Endodermal cell (in vitro differentiated cells): ENCODE data around the gene FAM204A. TPM values are rescaled to one million over a fixed set of nuclear protein-coding genes. Genes with fewer than 3 reads are reported as not detected.

Experiments
- DNase-seq: peaks from one replicate; pipeline ENCODE4 v3.0.0-alpha.2; 2017
- H3K27ac ChIP-seq: 2 replicates; pipeline ENCODE4 v1.5.1; 2013; ENCODE audit warnings: mild to moderate bottlenecking, low read depth, low read length, moderate library complexity
- H3K27me3 ChIP-seq: 2 replicates; pipeline ENCODE4 v1.6.1; 2013; ENCODE audit warnings: mild to moderate bottlenecking, low read length, moderate library complexity; ENCODE audit not compliant: insufficient read depth, control insufficient read depth, poor library complexity, severe bottlenecking
- H3K36me3 ChIP-seq: 2 replicates; pipeline ENCODE4 v1.7.0; 2013; ENCODE audit warnings: mild to moderate bottlenecking, low read length, moderate library complexity; ENCODE audit not compliant: control insufficient read depth, insufficient read depth
- H3K4me1 ChIP-seq: one replicate; pipeline ENCODE4 v1.7.0; 2013; ENCODE audit warnings: low read length; ENCODE audit not compliant: control insufficient read depth, insufficient read depth
- H3K4me3 ChIP-seq: 2 replicates; pipeline ENCODE4 v1.5.1; 2013; ENCODE audit warnings: mild to moderate bottlenecking, low read length, moderate library complexity
- H3K9ac ChIP-seq: 2 replicates; pipeline ENCODE4 v1.6.1; 2013; ENCODE audit warnings: mild to moderate bottlenecking, low read length, moderate library complexity; ENCODE audit not compliant: poor library complexity, severe bottlenecking; ENCODE audit errors: extremely low read depth
- H3K9me3 ChIP-seq: 2 replicates; pipeline ENCODE4 v1.6.1; 2013; ENCODE audit warnings: mild to moderate bottlenecking, low read length, moderate library complexity; ENCODE audit not compliant: control insufficient read depth
- H3K27ac Mint-ChIP-seq: 2 replicates; pipeline ENCODE4 v1.8.0; 2020; ENCODE audit warnings: mixed read lengths
- H3K27me3 Mint-ChIP-seq: 2 replicates; pipeline ENCODE4 v1.8.0; 2021; ENCODE audit warnings: mild to moderate bottlenecking, mixed read lengths; ENCODE audit not compliant: insufficient read depth
- H3K36me3 Mint-ChIP-seq: 2 replicates; pipeline ENCODE4 v1.8.0; 2020; ENCODE audit warnings: low read depth, mixed read lengths
- H3K4me1 Mint-ChIP-seq: 2 replicates; pipeline ENCODE4 v1.8.0; 2020; ENCODE audit warnings: mixed read lengths
- H3K4me3 Mint-ChIP-seq: 2 replicates; pipeline ENCODE4 v1.8.0; 2020; ENCODE audit warnings: mild to moderate bottlenecking, moderate library complexity, mixed read lengths
- H3K9me3 Mint-ChIP-seq: 2 replicates; pipeline ENCODE4 v1.8.0; 2020; ENCODE audit warnings: mild to moderate bottlenecking, mixed read lengths
- CTCF ChIP-seq: fragments of 200-600 bp; sonication (generic); conservative IDR thresholded peaks from 2 replicates; pipeline ENCODE4 v1.5.0; 2021; ENCODE audit warnings: antibody characterized with exemption, mild to moderate bottlenecking
- WGBS, 2 experiments: methylation state at CpG; one replicate each; pipeline versions ENCODE4 v1.1.5 to v1.1.7; 2013; ENCODE audit warnings: missing lambda C conversion rate in 2 of 2, mixed read lengths in 1 of 2; ENCODE audit not compliant: insufficient coverage in 1 of 2, insufficient read length in 1 of 2; 5-methylcytosine and 5-hydroxymethylcytosine counted together
- total RNA-seq, 2 donors: library from RNA; stranded (reverse); fragmentation: NEBNext Ultra II Directional in 1 of 2; extraction: Animal tissue kit (Norgen Biotek cat#: 25700) in 1 of 2; gene quantifications; 2 replicates in 1 of 2; 3 replicates in 1 of 2; pipeline ENCODE4 v1.2.1, GENCODE V29; 2021

FAM204A gene
- total RNA-seq, 2 donors from 2014 or later, result 40.9 to 43.3 TPM

- H3K4me1 ChIP-seq, result no peaks in the 10 kb centered on the region
- 83 to 86% methylated on average over 1 to 3 of the region's 4 CpGs for WGBS, 2 experiments
- Mint-ChIP-seq H3K27ac (no peak overlapping the region), H3K36me3 (no peaks in the 10 kb centered on the region), H3K9me3 (peaks cover 18% of the 10 kb centered on the region), H3K27me3 (no peaks in the 10 kb centered on the region), H3K4me3 (no peak overlapping the region), H3K4me1 (no peaks in the 10 kb centered on the region)
- no peak for DNase-seq
- no peak for TF ChIP-seq CTCF
- no peak overlapping the region for H3K27ac ChIP-seq
- H3K4me3 ChIP-seq, result no peak overlapping the region
- H3K27me3 ChIP-seq, result no peaks in the 10 kb centered on the region
- no peaks in the 10 kb centered on the region for H3K36me3 ChIP-seq
- H3K9me3 ChIP-seq, result peaks cover 11% of the 10 kb centered on the region
- no peak overlapping the region for H3K9ac ChIP-seq
These were observed 27.6 kb upstream of the FAM204A start for GRCh38 chr10:118369641-118370205.

- no peak overlapping the region for H3K27ac ChIP-seq
- no peak for DNase-seq
- no peaks in the 10 kb centered on the region for H3K36me3 ChIP-seq
- H3K4me3 ChIP-seq, result no peak overlapping the region
- H3K4me1 ChIP-seq, result no peaks in the 10 kb centered on the region
- H3K4me3 Mint-ChIP-seq, result no peak overlapping the region
- peaks cover 11% of the 10 kb centered on the region for H3K9me3 ChIP-seq
- H3K27ac Mint-ChIP-seq, result no peak overlapping the region
- no peaks in the 10 kb centered on the region for H3K27me3 ChIP-seq
- H3K36me3 Mint-ChIP-seq, result no peaks in the 10 kb centered on the region
- no peaks in the 10 kb centered on the region for H3K27me3 Mint-ChIP-seq
- H3K4me1 Mint-ChIP-seq, result no peaks in the 10 kb centered on the region
- no peak for TF ChIP-seq CTCF
- H3K9ac ChIP-seq, result no peak overlapping the region
- peaks cover 18% of the 10 kb centered on the region for H3K9me3 Mint-ChIP-seq
These were observed 23.6 kb upstream of the FAM204A start for GRCh38 chr10:118365702-118366101.

GRCh38 chr10:118362103-118362502, 20.0 kb upstream of the FAM204A start:
- H3K27ac ChIP-seq, result no peak overlapping the region
- no peaks in the 10 kb centered on the region for H3K27me3 Mint-ChIP-seq
- H3K36me3 Mint-ChIP-seq, result no peaks in the 10 kb centered on the region
- no peaks in the 10 kb centered on the region for H3K27me3 ChIP-seq
- H3K4me1 ChIP-seq, result no peaks in the 10 kb centered on the region
- peaks cover 11% of the 10 kb centered on the region for H3K9me3 ChIP-seq
- H3K4me1 Mint-ChIP-seq, result no peaks in the 10 kb centered on the region
- H3K36me3 ChIP-seq, result no peaks in the 10 kb centered on the region
- no peak overlapping the region for H3K4me3 ChIP-seq
- H3K9ac ChIP-seq, result no peak overlapping the region
- DNase-seq, result no peak
- peaks cover 13% of the 10 kb centered on the region for H3K9me3 Mint-ChIP-seq
- no peak overlapping the region for H3K4me3 Mint-ChIP-seq
- TF ChIP-seq CTCF, result no peak
- no peak overlapping the region for H3K27ac Mint-ChIP-seq
- WGBS, 2 experiments, result 83 to 90% methylated on average over 1 of the region's 1 CpG
